GM18498 (cell line): Measurements from ENCODE around the gene CTIF.

Experiments used
- ATAC-seq: cut with Tn5 transposase; IDR thresholded peaks from one replicate; pipeline ENCODE4 v1.9.1; 2021; ENCODE audit warnings: mild to moderate bottlenecking, moderate library complexity; ENCODE audit not compliant: unreplicated experiment

Gene CTIF

DNA sequence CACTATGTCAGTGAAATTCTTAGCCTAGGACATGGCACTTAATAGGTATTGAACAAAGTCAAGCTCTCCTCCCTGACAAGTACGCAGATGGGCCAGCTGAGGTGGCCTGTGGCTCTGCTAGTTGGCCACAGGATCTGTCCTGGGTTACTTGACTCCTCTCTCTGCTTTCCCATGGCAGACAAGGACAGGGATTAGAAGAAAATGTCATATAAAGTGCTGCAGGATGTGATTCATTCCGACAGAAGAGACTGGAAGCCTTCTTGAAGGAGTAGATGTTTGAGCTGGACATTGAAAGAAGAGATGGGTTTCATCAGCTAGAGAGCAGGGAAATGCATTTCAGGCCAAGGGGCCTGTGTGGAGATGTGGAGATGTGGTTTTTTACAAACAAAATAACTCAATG lies 365.3 kb downstream of the CTIF start:
- no peak for ATAC-seq

DNA sequence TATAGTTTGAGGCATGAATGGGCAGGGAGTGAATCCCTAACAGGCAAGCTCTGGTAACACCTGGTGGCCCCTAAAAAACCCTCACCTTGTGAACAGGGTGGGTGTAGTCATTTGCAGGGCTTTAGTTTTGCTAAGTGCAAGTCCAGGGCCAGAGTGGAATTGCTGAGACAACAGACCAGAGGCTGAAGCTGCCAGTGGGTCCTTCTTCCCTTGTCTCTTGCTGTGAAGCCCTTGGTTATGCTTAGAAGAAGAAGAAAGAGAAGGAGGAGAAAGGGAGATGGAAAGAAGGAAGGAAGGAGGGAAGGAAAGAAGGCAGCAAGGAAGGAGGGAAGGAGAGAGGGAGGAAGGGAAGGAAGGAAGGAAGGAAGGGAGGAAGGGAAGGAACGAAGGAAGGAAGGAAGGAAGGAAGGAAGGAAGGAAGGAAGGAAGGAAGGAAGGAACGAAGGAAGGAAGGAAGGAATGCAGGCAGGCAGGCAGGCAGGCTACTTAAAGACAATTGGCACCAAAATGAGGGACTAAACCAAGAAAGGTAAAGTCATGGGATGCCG lies 366.1 kb downstream of the CTIF start:
- no peak for ATAC-seq

- ATAC-seq: no peak
Observed at GRCh38 chr18:48905513-48905912, 366.7 kb downstream of the CTIF start.

- ATAC-seq: no peak
Observed at GRCh38 chr18:48908916-48909315, 370.1 kb downstream of the CTIF start.

- ATAC-seq: no peak
Observed at GRCh38 chr18:48909721-48910120, 370.9 kb downstream of the CTIF start.

GRCh38 chr18:48910972-48911545 lies 372.2 kb downstream of the CTIF start:
- ATAC-seq: no peak
